G401.6 (cell line): Measurements from ENCODE around the gene YWHAH.

Experiments
- FAIRE-seq: peaks from 2 replicates; lab custom pipeline; 2012; peaks lifted over from hg19 to GRCh38; lab: Jason Lieb, UNC

The YWHAH gene

DNA sequence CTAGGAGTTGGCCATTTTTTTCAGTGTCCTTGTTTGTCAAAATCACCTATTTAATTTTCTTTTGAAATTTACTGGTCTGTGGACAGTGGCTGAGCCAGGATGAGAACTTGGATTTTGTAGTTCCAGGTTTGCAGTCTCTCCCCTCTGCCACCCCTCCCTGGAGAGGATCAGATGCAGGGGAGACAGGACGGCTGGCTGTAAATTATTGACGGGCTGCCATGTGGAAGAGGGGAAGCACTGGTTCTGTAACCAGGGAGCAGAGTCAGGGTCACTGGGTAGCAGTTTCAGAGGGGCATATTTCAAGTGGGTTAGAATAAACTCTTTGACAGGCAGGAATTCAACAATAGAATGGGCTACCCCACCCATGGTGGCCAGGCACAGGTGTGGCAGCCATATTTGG, 20.6 kb upstream of the YWHAH start:
- FAIRE-seq, result no peak

DNA sequence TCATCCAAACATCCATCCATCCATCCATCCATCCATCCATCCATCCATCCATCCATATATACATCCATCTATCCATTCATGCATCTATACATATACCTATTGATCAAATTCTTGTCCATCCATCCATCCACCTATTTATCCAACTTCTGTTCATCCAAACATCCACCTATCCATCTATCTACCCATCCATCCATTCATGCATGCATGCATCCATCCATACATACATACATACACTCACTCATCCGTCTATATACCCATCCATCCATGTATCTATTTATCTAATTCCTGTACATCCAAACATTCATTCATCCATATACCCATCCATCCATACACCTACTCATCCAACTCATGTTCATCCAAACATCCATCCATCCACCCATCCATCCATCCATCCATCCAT, 19.3 kb upstream of the YWHAH start:
- no peak for FAIRE-seq

DNA sequence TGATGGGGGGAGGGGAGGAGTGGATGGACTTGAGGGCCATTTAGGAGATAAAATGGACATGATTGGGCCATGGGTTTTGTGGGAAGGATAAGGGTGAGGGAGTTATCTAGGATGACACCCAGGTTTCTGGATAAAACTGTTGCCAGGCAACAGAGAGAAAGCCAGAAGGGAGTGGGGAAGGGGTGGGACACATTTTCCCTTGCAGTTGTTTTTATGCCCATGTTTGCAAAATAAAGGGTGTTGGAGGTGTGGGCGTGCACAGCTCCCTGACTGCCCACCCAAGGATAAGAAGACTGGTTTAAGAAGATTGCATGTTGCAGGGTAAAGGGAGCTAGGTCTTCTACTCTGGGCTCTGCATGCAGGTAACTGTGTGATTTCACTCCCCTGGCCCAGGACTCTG, 18.3 kb upstream of the YWHAH start:
- FAIRE-seq, result no peak

- peak; percentile 30 for FAIRE-seq
These were observed 17.4 kb upstream of the YWHAH start for GRCh38 chr22:31926969-31927368.

GRCh38 chr22:31927562-31927961, 16.8 kb upstream of the YWHAH start:
- no peak for FAIRE-seq

DNA sequence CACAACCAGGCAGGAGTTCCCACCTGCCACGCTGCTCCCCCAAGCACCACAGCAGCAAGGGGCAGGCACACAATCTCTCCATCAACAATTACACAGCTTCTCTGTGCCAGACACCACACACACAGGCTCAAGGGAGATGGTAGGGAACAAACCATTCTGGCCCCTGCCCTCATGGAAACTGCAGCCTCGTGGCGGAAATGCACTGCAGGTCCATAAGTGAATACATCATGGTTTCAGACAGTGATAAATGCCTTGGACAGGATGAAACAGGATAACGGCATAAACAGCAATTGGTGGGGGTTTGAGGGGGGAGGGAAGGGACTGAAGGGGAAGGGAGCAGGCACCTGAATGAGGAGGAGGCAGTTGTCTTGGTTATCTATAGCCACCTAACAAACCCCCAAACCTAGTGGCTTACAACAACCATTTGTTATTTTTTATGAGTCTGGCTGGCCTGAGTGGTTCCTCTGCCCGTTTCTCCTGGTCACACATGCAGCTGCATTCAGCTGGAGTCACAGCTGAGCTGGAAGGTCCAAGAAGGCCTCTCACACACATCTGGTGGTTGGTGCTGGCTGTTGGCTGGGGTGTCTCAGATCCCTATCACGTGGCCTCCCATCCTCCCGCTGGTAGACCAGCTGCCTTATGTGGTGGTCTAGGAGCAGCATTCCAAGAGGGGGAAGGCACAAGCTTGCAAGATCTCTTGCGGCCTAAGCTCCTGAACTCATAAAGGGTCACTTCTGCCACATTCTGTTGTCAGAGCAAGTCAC, 15.0 kb upstream of the YWHAH start:
- FAIRE-seq, result no peak

GRCh38 chr22:31932863-31933262, 11.5 kb upstream of the YWHAH start:
- FAIRE-seq, result no peak

- no peak for FAIRE-seq
These were observed 10.9 kb upstream of the YWHAH start for GRCh38 chr22:31933406-31933805.

DNA sequence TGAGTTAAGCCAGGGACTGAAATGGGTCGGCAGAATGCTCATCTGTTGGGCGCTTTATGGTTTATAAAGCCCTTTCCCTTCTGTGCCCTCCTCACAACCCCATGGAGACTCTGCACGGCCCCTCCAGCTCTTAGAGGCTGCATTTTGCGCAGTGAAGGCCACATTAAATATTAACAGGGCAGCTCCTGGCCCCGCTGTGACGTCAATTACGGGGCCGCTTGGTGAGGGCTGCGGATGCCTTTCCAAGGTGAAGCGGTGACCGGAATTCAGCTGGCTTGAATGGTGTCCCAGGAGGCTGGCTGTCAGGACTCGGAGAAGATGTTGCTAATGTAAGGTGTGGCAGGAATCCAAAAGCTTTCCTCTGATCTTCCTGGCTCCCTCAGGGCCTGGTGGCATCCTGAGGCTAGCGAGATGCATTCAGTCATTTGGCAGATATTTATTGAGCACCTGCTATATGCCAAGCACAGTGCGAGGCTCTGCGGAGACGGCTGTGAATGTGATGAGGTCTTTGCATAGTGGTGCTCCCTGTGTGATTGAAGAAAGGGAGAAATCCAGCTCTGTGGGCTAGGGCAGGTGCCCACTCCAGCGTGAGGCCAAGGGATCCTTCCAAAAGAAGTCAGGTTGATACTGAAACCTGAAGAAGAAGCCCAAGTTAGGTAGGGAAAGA, 10.4 kb upstream of the YWHAH start:
- FAIRE-seq, result no peak

- no peak for FAIRE-seq
These were observed 8.2 kb upstream of the YWHAH start for GRCh38 chr22:31935961-31936635.

GRCh38 chr22:31937341-31937740, 7.0 kb upstream of the YWHAH start:
- FAIRE-seq, result no peak

- no peak for FAIRE-seq
These were observed 6.0 kb upstream of the YWHAH start for GRCh38 chr22:31938296-31938695.

DNA sequence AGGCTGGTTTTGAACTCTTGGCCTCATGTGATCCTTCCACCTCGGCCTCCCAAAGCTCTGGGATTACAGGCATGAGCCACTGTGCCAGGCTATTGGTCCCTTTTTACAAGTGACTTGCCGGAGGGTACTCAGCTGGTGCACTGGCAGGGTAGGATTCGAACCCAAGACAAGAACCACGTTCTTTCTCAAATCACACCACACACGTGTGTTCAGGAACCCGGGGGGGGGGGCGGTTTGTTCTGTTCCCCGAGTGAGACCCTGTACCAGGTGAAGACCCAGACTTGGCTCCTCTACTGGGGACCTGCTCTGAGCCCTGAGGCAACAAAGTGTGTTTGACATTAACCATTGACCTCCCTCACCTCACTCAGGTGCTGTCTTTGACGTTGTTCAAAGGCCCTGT, 3.8 kb upstream of the YWHAH start:
- no peak for FAIRE-seq

DNA sequence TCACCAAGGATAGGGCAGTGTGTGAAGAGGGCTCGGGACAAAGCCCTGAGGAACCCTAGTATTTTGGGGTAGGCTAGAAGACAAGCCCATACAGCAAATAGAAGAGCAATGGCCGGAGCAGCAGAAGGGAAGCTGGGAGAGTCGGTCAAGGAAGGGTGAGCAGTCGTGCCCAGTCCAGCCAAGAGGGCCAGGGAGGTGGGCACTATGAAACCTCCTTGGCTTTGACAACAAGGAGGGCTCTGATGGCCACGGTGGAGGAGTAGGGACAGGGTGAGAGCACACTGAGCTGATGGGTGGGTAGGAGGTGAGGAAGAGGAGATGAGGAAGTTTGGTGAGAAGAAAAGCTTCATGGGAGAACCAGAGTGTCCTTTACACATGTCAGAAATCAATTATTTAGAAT, 2.2 kb upstream of the YWHAH start:
- no peak for FAIRE-seq

- FAIRE-seq, result no peak
These were observed 943 bp upstream of the YWHAH start for GRCh38 chr22:31943206-31943977.

GRCh38 chr22:31944700-31945442, 536 bp downstream of the YWHAH start:
- FAIRE-seq, result no peak

DNA sequence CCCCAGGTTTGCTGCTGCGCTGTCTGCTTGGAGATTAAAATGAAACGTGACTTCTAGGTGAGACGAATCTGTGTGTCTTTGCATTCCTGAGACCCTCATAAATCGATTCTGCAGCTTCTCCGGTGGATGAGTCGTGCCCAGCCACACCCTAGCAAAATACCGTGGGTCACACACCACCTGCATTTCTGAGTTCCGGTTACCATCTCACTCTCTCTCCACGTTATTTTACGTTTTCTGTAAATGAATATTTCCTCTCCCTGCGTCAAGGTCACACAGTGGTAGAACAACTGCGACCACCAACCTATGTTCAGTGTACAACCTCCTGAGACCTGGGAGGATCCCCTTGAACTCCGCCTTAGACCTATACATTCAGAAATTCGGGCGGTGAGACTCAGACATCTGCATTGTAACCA, 1.1 kb downstream of the YWHAH start:
- FAIRE-seq, result no peak

DNA sequence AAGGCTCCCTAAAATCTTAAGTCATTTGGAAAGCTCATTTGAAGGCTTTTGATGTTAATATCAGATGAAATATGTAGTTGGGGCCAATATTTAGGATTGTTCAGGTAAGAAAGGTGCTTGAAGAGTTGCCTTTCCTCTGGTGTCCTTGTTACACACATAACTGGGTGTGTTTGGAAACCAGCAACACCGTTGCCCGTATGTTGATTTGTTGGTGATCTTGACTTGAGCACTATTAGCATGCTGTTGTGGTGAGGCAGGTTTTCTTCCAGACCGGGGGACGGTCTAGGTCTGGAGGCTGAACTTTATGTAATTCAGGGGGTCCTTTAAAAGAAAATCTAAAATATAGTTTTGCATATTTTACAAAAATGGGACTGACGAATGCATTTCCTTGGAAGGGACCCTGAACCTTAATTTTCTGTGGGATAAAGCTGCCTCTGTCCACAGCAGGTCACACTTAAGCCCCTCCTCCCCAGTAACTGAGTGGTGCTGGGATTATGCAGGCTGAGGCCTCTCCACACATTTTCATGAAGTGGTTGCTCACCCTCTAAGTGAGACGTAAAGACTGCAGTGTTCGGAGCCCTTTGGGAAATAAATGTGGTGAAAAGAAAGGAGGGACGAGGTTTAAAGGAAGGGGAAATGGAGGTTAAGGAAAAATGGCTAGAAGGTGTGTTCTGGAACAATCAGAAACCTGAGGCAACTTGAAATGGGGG, 1.8 kb downstream of the YWHAH start:
- no peak for FAIRE-seq

DNA sequence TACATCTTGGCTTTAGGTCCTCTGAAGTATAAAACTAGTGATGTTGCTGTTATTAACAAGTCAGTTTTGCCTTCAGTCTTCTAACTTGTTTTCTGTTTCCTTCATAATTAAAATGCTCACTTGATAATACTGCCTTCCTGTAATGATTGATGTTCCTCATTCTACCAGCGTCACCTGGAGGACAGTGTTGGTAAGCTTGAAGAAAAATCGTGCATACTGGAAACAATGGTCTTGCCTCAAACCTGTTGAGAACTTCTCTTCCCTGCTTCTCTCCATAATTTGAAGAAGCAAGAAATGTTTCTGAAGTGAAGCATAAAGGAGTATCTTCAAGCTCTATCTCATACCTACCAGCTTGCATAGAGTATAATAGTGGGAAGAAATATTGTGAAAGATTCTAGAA, 3.0 kb downstream of the YWHAH start:
- no peak for FAIRE-seq

DNA sequence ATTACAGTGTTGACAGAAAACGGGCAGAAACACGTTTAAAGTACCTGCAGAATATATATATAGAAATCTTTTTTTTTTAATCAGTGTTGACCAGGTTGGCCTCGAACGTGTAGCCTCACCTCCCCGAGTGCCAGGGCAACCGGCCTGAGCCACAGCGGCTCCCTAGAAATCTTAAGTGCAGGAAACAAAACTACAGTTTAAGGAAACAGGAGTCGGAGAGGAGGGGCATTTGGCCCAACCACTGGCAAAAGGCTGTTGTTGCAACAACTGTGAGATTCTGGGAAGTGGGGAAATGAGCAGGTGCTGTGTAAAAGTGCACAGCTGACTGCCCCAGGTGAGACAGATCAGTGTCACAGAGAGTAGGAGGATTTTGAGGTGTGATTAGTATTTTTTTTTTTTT, 3.7 kb downstream of the YWHAH start:
- FAIRE-seq, result no peak

DNA sequence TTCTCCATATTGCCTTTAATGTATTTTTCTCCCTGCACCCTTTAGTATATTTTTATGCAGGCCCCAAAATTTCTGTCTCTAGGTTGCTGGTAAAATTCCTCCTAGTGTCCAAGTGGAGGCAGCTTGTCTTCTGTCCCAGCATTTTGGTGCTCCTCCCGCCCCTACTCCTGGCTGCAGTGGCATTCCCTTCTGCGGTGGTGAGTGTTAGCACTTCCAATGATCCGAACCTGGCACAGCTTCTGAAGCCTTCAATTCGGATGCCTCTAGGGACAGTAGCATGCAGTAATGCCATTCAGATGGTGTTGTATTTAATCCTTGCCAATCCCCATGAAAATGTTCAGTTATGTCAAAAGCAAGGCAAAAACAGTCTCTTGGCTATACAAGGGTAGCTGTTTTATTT, 5.9 kb downstream of the YWHAH start:
- no peak for FAIRE-seq
